Loucy (cell line): ENCODE results near the gene FLT3.

Experiments used
- H2AFZ ChIP-seq: fragments of 200-600 bp; sonication (generic); 2 replicates; pipeline ENCODE4 v1.6.0; 2016; ENCODE audit warnings: antibody characterized with exemption, mild to moderate bottlenecking, low read length, moderate library complexity
- H3F3A ChIP-seq: fragments of 200-600 bp; 2 replicates; pipeline ENCODE4 v1.6.0; 2016; ENCODE audit warnings: antibody characterized with exemption, low read depth, mild to moderate bottlenecking
- H3K27me3 ChIP-seq: fragments of 200-600 bp; sonication (generic); 2 replicates; pipeline ENCODE4 v1.6.1; 2014; ENCODE audit warnings: low read length, mild to moderate bottlenecking; ENCODE audit not compliant: insufficient read depth, poor library complexity, severe bottlenecking
- H3K36me3 ChIP-seq: fragments of 200-600 bp; sonication (generic); 2 replicates; pipeline ENCODE4 v1.6.1; 2016; ENCODE audit warnings: low read length; ENCODE audit not compliant: insufficient read depth
- H3K4me1 ChIP-seq: fragments of 200-600 bp; sonication (generic); 2 replicates; pipeline ENCODE4 v1.5.1; 2014; ENCODE audit warnings: low read length, mild to moderate bottlenecking; ENCODE audit not compliant: insufficient read depth, poor library complexity, severe bottlenecking
- H3K4me2 ChIP-seq: fragments of 200-600 bp; sonication (generic); 2 replicates; pipeline ENCODE4 v1.6.0; 2014; ENCODE audit warnings: antibody characterized with exemption, low read length, low read depth, mild to moderate bottlenecking; ENCODE audit not compliant: poor library complexity, severe bottlenecking
- H3K4me3 ChIP-seq: fragments of 200-600 bp; sonication (generic); 2 replicates; pipeline ENCODE4 v1.5.1; 2014; ENCODE audit warnings: low read length, mild to moderate bottlenecking, mixed read lengths; ENCODE audit not compliant: poor library complexity, severe bottlenecking
- H3K79me2 ChIP-seq: fragments of 200-600 bp; sonication (generic); 2 replicates; pipeline ENCODE4 v1.6.1; 2014; ENCODE audit warnings: low read length; ENCODE audit not compliant: insufficient read depth
- H3K9ac ChIP-seq: fragments of 200-600 bp; sonication (generic); 2 replicates; pipeline ENCODE4 v1.6.0; 2014; ENCODE audit warnings: mild to moderate bottlenecking, low read depth, low read length, moderate library complexity; ENCODE audit not compliant: poor library complexity, severe bottlenecking
- H3K9me2 ChIP-seq: fragments of 200-600 bp; sonication (generic); replicated peaks from 2 replicates; pipeline ENCODE4 v1.6.1; 2016; ENCODE audit warnings: low read depth, low read length, mixed read lengths
- H3K9me3 ChIP-seq: fragments of 200-600 bp; sonication (generic); 2 replicates; pipeline ENCODE4 v1.6.1; 2014; ENCODE audit warnings: mild to moderate bottlenecking, antibody characterized with exemption, low read length, low read depth; ENCODE audit not compliant: insufficient read depth
- H4K20me1 ChIP-seq: fragments of 200-600 bp; sonication (generic); 2 replicates; pipeline ENCODE4 v1.6.0; 2014; ENCODE audit warnings: antibody characterized with exemption, low read length, mild to moderate bottlenecking; ENCODE audit not compliant: insufficient read depth, poor library complexity, severe bottlenecking
- EZH2phosphoT487 ChIP-seq: fragments of 200-600 bp; IDR thresholded peaks from 2 replicates; pipeline ENCODE4 v1.6.1; 2018; ENCODE audit warnings: antibody characterized with exemption, mild to moderate bottlenecking, moderate library complexity, borderline replicate concordance
- TF ChIP-seq, protein P1 (sequence below): fragments of 200-600 bp; sonication (generic); conservative IDR thresholded peaks from 2 replicates; pipeline ENCODE4 v1.5.1; 2014; ENCODE audit warnings: mild to moderate bottlenecking, antibody characterized with exemption, low read length

FLT3 gene

DNA sequence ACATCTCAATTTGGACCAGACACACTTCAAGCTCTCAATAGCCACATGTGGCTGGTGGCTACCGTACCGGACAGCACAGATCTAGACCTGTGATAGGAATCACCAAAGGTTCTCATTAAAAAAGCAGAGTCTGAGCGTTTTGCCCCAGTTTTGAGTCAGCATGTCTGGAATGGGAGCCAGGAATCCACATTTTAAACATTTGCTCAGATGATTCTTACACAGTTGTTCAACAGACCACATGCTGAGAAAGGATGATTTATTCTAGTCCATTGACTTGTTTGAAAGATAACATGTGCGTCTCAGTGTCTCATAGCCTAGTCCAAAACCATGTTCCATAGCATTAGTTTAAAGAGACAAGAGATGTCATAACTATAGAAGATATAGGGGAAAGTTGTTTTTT lies 53.4 kb downstream of the FLT3 start:
- Histone ChIP-seq H3K9ac (no peak overlapping the region), H2AFZ (no peak overlapping the region), H3F3A (no peaks in the 10 kb centered on the region; the same call in 1 of the 2 replicates), H3K4me2 (no peak overlapping the region), H3K4me1 (peaks cover 4% of the 10 kb centered on the region), H4K20me1 (no peaks in the 10 kb centered on the region), H3K79me2 (no peaks in the 10 kb centered on the region), H3K9me2 (no peaks in the 10 kb centered on the region), H3K4me3 (no peak overlapping the region), H3K36me3 (no peaks in the 10 kb centered on the region), H3K9me3 (no peaks in the 10 kb centered on the region), H3K27me3 (no peaks in the 10 kb centered on the region)
- no peak for TF ChIP-seq EZH2phosphoT487
- TF ChIP-seq, protein P1, sequence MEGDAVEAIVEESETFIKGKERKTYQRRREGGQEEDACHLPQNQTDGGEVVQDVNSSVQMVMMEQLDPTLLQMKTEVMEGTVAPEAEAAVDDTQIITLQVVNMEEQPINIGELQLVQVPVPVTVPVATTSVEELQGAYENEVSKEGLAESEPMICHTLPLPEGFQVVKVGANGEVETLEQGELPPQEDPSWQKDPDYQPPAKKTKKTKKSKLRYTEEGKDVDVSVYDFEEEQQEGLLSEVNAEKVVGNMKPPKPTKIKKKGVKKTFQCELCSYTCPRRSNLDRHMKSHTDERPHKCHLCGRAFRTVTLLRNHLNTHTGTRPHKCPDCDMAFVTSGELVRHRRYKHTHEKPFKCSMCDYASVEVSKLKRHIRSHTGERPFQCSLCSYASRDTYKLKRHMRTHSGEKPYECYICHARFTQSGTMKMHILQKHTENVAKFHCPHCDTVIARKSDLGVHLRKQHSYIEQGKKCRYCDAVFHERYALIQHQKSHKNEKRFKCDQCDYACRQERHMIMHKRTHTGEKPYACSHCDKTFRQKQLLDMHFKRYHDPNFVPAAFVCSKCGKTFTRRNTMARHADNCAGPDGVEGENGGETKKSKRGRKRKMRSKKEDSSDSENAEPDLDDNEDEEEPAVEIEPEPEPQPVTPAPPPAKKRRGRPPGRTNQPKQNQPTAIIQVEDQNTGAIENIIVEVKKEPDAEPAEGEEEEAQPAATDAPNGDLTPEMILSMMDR, result no peak

DNA sequence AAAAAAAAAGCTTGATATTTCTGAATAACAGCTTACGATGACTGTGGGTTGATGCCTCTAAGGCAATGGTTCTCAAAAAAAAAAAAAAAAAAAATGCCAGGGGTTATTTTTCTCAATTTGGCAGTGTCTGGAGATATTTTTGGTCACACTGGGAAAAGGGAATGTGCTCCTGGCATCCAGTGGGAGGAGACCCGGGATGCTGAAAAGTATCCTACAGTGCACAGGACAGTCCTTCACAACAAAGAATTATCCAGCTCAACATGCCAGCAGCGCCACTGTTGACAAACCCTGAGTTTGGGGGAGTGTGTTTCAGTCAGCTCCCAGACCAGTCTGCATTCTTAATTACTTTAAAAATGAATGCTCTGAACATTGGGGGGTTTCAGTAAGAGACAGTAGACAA lies 54.5 kb downstream of the FLT3 start:
- no peaks in the 10 kb centered on the region for H3K27me3 ChIP-seq
- no peaks in the 10 kb centered on the region for H4K20me1 ChIP-seq
- no peak overlapping the region for H3K9ac ChIP-seq
- no peak overlapping the region for H3K4me3 ChIP-seq
- H3K4me2 ChIP-seq, result no peak overlapping the region
- no peaks in the 10 kb centered on the region for H3K9me2 ChIP-seq
- no peak overlapping the region for H2AFZ ChIP-seq
- no peaks in the 10 kb centered on the region for H3K9me3 ChIP-seq
- no peak for TF ChIP-seq EZH2phosphoT487
- TF ChIP-seq, protein P1, result no peak
- H3K36me3 ChIP-seq, result no peaks in the 10 kb centered on the region
- no peaks in the 10 kb centered on the region; the same call in 1 of the 2 replicates for H3F3A ChIP-seq
- no peaks in the 10 kb centered on the region for H3K79me2 ChIP-seq
- peaks cover 4% of the 10 kb centered on the region for H3K4me1 ChIP-seq

DNA sequence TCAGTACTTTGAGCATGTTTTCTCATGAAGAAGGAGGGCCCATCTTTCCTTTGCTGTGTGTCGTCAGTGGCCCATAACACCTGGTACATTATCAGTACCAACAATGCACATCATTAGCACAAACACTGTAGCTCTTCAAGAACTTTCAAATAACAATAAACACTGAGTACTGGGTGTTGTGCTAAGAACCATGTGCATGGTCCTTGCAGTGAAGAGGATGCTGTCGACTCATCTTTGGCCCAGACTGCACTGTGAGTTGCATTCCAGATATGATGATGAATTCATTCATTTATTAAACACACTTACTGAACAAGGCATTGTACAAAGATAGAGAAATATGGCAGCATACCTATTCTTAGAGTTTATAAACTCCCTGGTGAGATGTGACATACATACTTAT lies 55.8 kb downstream of the FLT3 start:
- H2AFZ ChIP-seq, result no peak overlapping the region
- no peak overlapping the region for H3K4me3 ChIP-seq
- no peaks in the 10 kb centered on the region for H3K9me3 ChIP-seq
- H4K20me1 ChIP-seq, result no peaks in the 10 kb centered on the region
- H3F3A ChIP-seq, result no peaks in the 10 kb centered on the region; the same call in 1 of the 2 replicates
- H3K4me2 ChIP-seq, result no peak overlapping the region
- no peaks in the 10 kb centered on the region for H3K27me3 ChIP-seq
- H3K79me2 ChIP-seq, result no peaks in the 10 kb centered on the region
- H3K9ac ChIP-seq, result no peak overlapping the region
- no peaks in the 10 kb centered on the region for H3K36me3 ChIP-seq
- H3K4me1 ChIP-seq, result peaks cover 4% of the 10 kb centered on the region
- TF ChIP-seq, protein P1, result no peak
- TF ChIP-seq EZH2phosphoT487, result no peak
- no peaks in the 10 kb centered on the region for H3K9me2 ChIP-seq
